Measurements from ENCODE around the gene FAM184B. TPM values are rescaled to one million over a fixed set of nuclear protein-coding genes. Genes with fewer than 3 reads are reported as not detected.

Gene FAM184B
- total RNA-seq, 1 experiment from 2014 or later = 0.17 TPM

DNA sequence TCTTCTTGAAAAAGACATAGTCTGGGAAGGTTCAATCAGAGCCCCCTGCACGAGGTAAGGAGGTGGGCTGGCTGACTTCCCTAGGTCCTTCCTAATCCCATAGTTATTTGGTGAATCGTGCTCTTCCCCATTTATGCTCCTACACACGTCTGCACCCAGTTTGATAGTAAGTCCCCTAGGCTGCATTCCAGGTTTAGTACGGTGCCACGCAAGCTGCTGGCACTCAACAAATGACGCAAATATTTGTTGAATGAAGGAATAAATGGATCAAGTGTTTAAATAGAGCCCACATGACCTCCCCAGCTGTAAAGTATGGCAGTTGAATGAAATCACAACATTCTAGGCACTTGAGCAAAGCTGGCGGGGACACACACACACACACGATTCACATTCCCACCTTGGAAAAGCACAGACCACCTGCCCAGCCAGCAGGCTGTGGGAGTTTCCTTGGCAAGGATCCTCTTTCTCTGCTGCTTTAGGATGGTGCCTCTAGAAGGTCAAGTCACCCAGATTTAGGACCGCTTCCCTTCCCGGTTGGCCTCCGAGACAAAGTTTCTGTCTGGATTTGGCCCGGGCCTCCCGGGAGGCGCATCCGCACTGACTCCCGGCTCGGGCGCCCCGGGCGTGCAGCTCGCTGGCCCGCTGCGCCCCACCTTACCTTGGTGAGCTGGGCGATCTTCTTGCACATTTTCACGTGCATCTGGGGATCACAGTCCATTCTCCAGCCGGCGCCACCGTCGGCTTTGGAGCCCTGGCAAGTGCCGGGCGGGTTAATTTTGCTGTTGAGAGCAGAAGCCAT, 721 bp downstream of the FAM184B start:
- TF ChIP-seq IRF1 (CRISPR knock-in tag; IDR thresholded peaks at IDR 0.05) = no peak
- TF ChIP-seq ZNF671 (CRISPR knock-in tag; IDR thresholded peaks at IDR 0.05) = no peak
- no peak for TF ChIP-seq FOXP1 (CRISPR knock-in tag; IDR thresholded peaks at IDR 0.05; ENCODE audit: borderline replicate concordance)
- no peak for TF ChIP-seq NFATC4 (CRISPR knock-in tag; IDR thresholded peaks at IDR 0.05)
- TF ChIP-seq AR (CRISPR knock-in tag; IDR thresholded peaks at IDR 0.05) = no peak
- TF ChIP-seq KAT7 (CRISPR knock-in tag; IDR thresholded peaks at IDR 0.05; ENCODE audit: borderline replicate concordance) = no peak
- TF ChIP-seq MAX (CRISPR knock-in tag; IDR thresholded peaks at IDR 0.05) = no peak
- TF ChIP-seq, protein P1, sequence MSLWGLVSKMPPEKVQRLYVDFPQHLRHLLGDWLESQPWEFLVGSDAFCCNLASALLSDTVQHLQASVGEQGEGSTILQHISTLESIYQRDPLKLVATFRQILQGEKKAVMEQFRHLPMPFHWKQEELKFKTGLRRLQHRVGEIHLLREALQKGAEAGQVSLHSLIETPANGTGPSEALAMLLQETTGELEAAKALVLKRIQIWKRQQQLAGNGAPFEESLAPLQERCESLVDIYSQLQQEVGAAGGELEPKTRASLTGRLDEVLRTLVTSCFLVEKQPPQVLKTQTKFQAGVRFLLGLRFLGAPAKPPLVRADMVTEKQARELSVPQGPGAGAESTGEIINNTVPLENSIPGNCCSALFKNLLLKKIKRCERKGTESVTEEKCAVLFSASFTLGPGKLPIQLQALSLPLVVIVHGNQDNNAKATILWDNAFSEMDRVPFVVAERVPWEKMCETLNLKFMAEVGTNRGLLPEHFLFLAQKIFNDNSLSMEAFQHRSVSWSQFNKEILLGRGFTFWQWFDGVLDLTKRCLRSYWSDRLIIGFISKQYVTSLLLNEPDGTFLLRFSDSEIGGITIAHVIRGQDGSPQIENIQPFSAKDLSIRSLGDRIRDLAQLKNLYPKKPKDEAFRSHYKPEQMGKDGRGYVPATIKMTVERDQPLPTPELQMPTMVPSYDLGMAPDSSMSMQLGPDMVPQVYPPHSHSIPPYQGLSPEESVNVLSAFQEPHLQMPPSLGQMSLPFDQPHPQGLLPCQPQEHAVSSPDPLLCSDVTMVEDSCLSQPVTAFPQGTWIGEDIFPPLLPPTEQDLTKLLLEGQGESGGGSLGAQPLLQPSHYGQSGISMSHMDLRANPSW (CRISPR knock-in tag; conservative IDR thresholded peaks at IDR 0.05; ENCODE audit: low read depth) = no peak
- peaks cover 61% of the 10 kb centered on the region for H3K27me3 Mint-ChIP-seq (ENCODE audit: low read depth)
- H3K4me1 Mint-ChIP-seq = peaks cover 14% of the 10 kb centered on the region; the same call in 1 of the 2 replicates
- DNase-seq (ENCODE audit: low spot score) (no peak), ATAC-seq (peak; percentile 14)
- POLR2A ChIA-PET = no interaction called here
- no peaks in the 10 kb centered on the region for H3K9me3 Mint-ChIP-seq
- CTCF ChIA-PET = interaction anchor here (1.7 kb wide), 1 partner anchor 36 kb away, joined by 5 read pairs; no protein-coding TSS in a partner anchor
- peak overlapping the region; percentile 76 for H3K4me3 Mint-ChIP-seq
- no peak overlapping the region for H3K27ac Mint-ChIP-seq
- no peaks in the 10 kb centered on the region for H3K36me3 Mint-ChIP-seq

- peaks cover 56% of the 10 kb centered on the region for H3K27me3 Mint-ChIP-seq (ENCODE audit: low read depth)
- ATAC-seq = no peak
- no peaks in the 10 kb centered on the region for H3K9me3 Mint-ChIP-seq
- CTCF ChIA-PET = no interaction called here
- no peaks in the 10 kb centered on the region for H3K36me3 Mint-ChIP-seq
- peaks cover 14% of the 10 kb centered on the region; the same call in 1 of the 2 replicates for H3K4me1 Mint-ChIP-seq
- H3K4me3 Mint-ChIP-seq = no peak overlapping the region
- POLR2A ChIA-PET = no interaction called here
- DNase-seq (ENCODE audit: low spot score) = no peak
- H3K27ac Mint-ChIP-seq = no peak overlapping the region
- TF ChIP-seq, protein P2, sequence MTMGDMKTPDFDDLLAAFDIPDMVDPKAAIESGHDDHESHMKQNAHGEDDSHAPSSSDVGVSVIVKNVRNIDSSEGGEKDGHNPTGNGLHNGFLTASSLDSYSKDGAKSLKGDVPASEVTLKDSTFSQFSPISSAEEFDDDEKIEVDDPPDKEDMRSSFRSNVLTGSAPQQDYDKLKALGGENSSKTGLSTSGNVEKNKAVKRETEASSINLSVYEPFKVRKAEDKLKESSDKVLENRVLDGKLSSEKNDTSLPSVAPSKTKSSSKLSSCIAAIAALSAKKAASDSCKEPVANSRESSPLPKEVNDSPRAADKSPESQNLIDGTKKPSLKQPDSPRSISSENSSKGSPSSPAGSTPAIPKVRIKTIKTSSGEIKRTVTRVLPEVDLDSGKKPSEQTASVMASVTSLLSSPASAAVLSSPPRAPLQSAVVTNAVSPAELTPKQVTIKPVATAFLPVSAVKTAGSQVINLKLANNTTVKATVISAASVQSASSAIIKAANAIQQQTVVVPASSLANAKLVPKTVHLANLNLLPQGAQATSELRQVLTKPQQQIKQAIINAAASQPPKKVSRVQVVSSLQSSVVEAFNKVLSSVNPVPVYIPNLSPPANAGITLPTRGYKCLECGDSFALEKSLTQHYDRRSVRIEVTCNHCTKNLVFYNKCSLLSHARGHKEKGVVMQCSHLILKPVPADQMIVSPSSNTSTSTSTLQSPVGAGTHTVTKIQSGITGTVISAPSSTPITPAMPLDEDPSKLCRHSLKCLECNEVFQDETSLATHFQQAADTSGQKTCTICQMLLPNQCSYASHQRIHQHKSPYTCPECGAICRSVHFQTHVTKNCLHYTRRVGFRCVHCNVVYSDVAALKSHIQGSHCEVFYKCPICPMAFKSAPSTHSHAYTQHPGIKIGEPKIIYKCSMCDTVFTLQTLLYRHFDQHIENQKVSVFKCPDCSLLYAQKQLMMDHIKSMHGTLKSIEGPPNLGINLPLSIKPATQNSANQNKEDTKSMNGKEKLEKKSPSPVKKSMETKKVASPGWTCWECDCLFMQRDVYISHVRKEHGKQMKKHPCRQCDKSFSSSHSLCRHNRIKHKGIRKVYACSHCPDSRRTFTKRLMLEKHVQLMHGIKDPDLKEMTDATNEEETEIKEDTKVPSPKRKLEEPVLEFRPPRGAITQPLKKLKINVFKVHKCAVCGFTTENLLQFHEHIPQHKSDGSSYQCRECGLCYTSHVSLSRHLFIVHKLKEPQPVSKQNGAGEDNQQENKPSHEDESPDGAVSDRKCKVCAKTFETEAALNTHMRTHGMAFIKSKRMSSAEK (CRISPR knock-in tag; IDR thresholded peaks at IDR 0.05; ENCODE audit: borderline replicate concordance) = no peak
- TF ChIP-seq ZNF425 (CRISPR knock-in tag; conservative IDR thresholded peaks at IDR 0.05) (no peak), SMAD3 (CRISPR knock-in tag; IDR thresholded peaks at IDR 0.05; ENCODE audit: borderline replicate concordance) (no peak), GTF2I (CRISPR knock-in tag; conservative IDR thresholded peaks at IDR 0.05) (no peak), FOXJ3 (CRISPR knock-in tag; IDR thresholded peaks at IDR 0.05; ENCODE audit: borderline replicate concordance) (no peak), ETV6 (CRISPR knock-in tag; IDR thresholded peaks at IDR 0.05) (no peak)
- TF ChIP-seq, protein P3, sequence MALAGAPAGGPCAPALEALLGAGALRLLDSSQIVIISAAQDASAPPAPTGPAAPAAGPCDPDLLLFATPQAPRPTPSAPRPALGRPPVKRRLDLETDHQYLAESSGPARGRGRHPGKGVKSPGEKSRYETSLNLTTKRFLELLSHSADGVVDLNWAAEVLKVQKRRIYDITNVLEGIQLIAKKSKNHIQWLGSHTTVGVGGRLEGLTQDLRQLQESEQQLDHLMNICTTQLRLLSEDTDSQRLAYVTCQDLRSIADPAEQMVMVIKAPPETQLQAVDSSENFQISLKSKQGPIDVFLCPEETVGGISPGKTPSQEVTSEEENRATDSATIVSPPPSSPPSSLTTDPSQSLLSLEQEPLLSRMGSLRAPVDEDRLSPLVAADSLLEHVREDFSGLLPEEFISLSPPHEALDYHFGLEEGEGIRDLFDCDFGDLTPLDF (CRISPR knock-in tag; IDR thresholded peaks at IDR 0.05) = no peak
These were observed 3.0 kb downstream of the FAM184B start for GRCh38 chr4:17778431-17778830.

Measured in WTC11 (cell line).